ENCODE measurements around the gene BCKDHB.

DNA sequence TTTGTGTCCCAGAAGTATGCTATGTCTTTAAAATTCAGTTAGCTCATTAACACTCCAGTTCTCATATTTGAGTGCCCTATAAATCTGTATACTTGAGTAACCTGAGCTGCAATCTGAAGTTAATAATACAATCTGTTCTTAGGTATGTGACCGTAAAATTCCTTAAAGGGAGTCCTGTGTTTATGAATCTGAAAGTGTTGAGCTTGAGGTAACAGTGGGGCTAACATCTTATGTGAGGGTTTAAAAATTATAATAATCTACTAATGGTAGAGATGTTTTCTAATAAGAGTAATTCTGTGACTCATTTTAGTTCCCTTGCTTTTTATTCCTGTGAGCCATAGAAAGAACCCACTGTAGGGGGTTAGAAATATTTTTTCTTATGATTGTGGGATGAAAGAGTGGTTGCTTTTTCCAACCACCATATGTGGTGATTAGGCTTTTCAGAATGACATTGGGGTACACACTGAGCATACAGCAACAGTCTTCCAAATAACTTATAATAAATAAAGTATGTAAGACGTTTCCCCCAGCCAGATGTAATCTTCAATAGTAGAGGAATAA lies 121.2 kb downstream of the BCKDHB start:
- TF ChIP-seq POLR2AphosphoS5 (IDR thresholded peaks at IDR 0.05) (no peak), POLR2A (IDR thresholded peaks at IDR 0.05) (no peak)
- TF ChIP-seq, protein P1, sequence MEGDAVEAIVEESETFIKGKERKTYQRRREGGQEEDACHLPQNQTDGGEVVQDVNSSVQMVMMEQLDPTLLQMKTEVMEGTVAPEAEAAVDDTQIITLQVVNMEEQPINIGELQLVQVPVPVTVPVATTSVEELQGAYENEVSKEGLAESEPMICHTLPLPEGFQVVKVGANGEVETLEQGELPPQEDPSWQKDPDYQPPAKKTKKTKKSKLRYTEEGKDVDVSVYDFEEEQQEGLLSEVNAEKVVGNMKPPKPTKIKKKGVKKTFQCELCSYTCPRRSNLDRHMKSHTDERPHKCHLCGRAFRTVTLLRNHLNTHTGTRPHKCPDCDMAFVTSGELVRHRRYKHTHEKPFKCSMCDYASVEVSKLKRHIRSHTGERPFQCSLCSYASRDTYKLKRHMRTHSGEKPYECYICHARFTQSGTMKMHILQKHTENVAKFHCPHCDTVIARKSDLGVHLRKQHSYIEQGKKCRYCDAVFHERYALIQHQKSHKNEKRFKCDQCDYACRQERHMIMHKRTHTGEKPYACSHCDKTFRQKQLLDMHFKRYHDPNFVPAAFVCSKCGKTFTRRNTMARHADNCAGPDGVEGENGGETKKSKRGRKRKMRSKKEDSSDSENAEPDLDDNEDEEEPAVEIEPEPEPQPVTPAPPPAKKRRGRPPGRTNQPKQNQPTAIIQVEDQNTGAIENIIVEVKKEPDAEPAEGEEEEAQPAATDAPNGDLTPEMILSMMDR (IDR thresholded peaks at IDR 0.05): no peak
